Activated CD4-positive, alpha-beta T cell treated with anti-CD3 and anti-CD28 coated beads, Interleukin-2, amount 50 U/mL, for 4 hours (primary cell): ENCODE measurements around the gene CERKL.
"Not testable (repeated sequence)": the region's sequence is repeated elsewhere in the genome, so short reads cannot be mapped to it uniquely, and the experiment has no call there.

Experiments used
- DNase-seq, 2 experiments: peaks; one replicate each; pipeline ENCODE4 v3.0.0-alpha.2; 2020

Gene CERKL

GRCh38 chr2:181656450-181657291 lies at the start of gene CERKL:
TSS of gene CERKL (minus strand) at chr2:181657105. CDS start at chr2:181657006, 99 bp downstream.
- DNase-seq, result no peak

- not testable (repeated sequence) for DNase-seq
These were observed 45.6 kb upstream of the CERKL start for GRCh38 chr2:181702519-181702918.

- DNase-seq, result no peak
These were observed 41.3 kb upstream of the CERKL start for GRCh38 chr2:181698223-181698622.

GRCh38 chr2:181697571-181697970 lies 40.7 kb upstream of the CERKL start:
- no peak for DNase-seq

GRCh38 chr2:181697126-181697525 lies 40.2 kb upstream of the CERKL start:
- no peak for DNase-seq

- DNase-seq, result no peak
These were observed 37.4 kb upstream of the CERKL start for GRCh38 chr2:181694271-181694670.

GRCh38 chr2:181690860-181691259 lies 34.0 kb upstream of the CERKL start:
- DNase-seq, result no peak

- DNase-seq, result no peak
These were observed 29.8 kb upstream of the CERKL start for GRCh38 chr2:181686576-181687185.

- DNase-seq, result no peak
These were observed 28.3 kb upstream of the CERKL start for GRCh38 chr2:181685150-181685688.

GRCh38 chr2:181684454-181685149 lies 27.7 kb upstream of the CERKL start:
- DNase-seq, result no peak

- no peak for DNase-seq
These were observed 26.9 kb upstream of the CERKL start for GRCh38 chr2:181683518-181684453.

GRCh38 chr2:181682795-181683517 lies 26.1 kb upstream of the CERKL start:
- no peak for DNase-seq

GRCh38 chr2:181682026-181682789 lies 25.3 kb upstream of the CERKL start:
- no peak for DNase-seq

- DNase-seq, result no peak
These were observed 24.3 kb upstream of the CERKL start for GRCh38 chr2:181680937-181681811.

- DNase-seq, result no peak
These were observed 23.4 kb upstream of the CERKL start, which contains the start of gene NEUROD1 for GRCh38 chr2:181680055-181680936. TSS of gene NEUROD1 (minus strand) at chr2:181680517. CDS start at chr2:181678860, 1,657 bp downstream.

GRCh38 chr2:181679544-181679979 lies 22.7 kb upstream of the CERKL start:
- DNase-seq, result no peak

- DNase-seq, result no peak
These were observed 22.1 kb upstream of the CERKL start for GRCh38 chr2:181678861-181679543.
